ENCODE results near the gene KIAA0586. TPM values are rescaled to one million over a fixed set of nuclear protein-coding genes. Genes with fewer than 3 reads are reported as not detected.

KIAA0586 gene
- polyA plus RNA-seq, 1 of the 3 experiments (the other 2 are of a cell fraction): 7.5 TPM

DNA sequence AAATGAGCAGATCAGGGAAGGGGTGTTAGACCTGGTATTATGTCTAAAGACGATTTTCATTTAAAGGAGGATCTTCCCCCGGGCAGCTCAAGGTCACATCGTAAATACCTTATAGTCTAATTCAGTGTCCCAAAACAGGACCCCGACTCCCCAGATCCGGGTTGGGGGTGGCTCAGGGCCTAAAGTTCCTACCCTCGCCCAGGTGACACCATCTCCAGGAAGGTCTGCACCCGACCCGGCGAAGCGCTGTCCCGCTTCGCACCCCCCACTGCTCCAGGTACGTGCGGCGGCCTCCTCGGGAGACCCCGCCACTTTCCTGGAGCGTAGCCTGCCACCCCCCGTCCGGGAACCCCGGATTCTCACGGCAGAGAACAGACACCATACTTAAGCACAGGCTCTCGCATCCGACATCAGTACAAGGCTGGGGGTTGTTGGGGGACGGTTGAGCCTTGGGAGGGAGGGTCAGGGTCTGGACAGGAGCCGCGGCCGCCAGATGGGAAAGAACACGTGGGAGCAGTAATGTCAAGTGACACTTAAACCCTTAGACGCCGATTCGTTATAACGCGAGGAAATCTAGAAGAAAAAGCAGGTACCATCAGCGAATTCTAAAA is 744 bp upstream of the KIAA0586 start:
- TF ChIP-seq TCF12 (IDR thresholded peaks at IDR 0.05) (0 out of 2 replicates have a peak, but pooled peaks have one; percentile 1), SIN3A (IDR thresholded peaks at IDR 0.05; ENCODE audit: borderline replicate concordance, low read depth, low read length) (peak; percentile 92), TAF1 (IDR thresholded peaks at IDR 0.05; ENCODE audit: borderline replicate concordance, low read depth, low read length) (no peak), SMC3 (IDR thresholded peaks at IDR 0.05; ENCODE audit: low read depth, low read length) (no peak), FOXJ3 (CRISPR knock-in tag; IDR thresholded peaks at IDR 0.05) (no peak), JUND (IDR thresholded peaks at IDR 0.05) (no peak), EP300 (IDR thresholded peaks at IDR 0.05; ENCODE audit: borderline replicate concordance in 1 of 2, low read depth in 1 of 2, low read length in 1 of 2) (no peak), RCOR1 (IDR thresholded peaks at IDR 0.05; ENCODE audit: low read length) (no peak), RAD21 (IDR thresholded peaks at IDR 0.05; ENCODE audit: low read length) (no peak), GABPA (IDR thresholded peaks at IDR 0.05; ENCODE audit: low read depth) (no peak), FOXM1 (IDR thresholded peaks at IDR 0.05; ENCODE audit: low read depth) (no peak), EZH2phosphoT487 (IDR thresholded peaks at IDR 0.05; ENCODE audit: borderline replicate concordance, low read depth) (no peak), POLR2AphosphoS5 (IDR thresholded peaks at IDR 0.05; ENCODE audit: low read depth, low read length) (no peak; the same call in none of the 2 replicates), NFIC (IDR thresholded peaks at IDR 0.05; ENCODE audit: borderline replicate concordance) (no peak), RXRA (IDR thresholded peaks at IDR 0.05; ENCODE audit: borderline replicate concordance, low read depth) (no peak), RFX5 (IDR thresholded peaks at IDR 0.05; ENCODE audit: low read length) (no peak), CHD2 (IDR thresholded peaks at IDR 0.05; ENCODE audit: low read length, partially characterized antibody) (no peak), MXI1 (IDR thresholded peaks at IDR 0.05; ENCODE audit: low read depth, low read length) (peak; percentile 99), NRF1 (IDR thresholded peaks at IDR 0.05; ENCODE audit: low read depth, low read length) (no peak), GATA2 (CRISPR knock-in tag; IDR thresholded peaks at IDR 0.05) (no peak)
- TF ChIP-seq, protein P1, sequence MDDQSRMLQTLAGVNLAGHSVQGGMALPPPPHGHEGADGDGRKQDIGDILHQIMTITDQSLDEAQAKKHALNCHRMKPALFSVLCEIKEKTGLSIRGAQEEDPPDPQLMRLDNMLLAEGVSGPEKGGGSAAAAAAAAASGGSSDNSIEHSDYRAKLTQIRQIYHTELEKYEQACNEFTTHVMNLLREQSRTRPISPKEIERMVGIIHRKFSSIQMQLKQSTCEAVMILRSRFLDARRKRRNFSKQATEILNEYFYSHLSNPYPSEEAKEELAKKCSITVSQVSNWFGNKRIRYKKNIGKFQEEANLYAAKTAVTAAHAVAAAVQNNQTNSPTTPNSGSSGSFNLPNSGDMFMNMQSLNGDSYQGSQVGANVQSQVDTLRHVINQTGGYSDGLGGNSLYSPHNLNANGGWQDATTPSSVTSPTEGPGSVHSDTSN (IDR thresholded peaks at IDR 0.05): no peak
- TF ChIP-seq, protein P2, sequence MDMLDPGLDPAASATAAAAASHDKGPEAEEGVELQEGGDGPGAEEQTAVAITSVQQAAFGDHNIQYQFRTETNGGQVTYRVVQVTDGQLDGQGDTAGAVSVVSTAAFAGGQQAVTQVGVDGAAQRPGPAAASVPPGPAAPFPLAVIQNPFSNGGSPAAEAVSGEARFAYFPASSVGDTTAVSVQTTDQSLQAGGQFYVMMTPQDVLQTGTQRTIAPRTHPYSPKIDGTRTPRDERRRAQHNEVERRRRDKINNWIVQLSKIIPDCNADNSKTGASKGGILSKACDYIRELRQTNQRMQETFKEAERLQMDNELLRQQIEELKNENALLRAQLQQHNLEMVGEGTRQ (IDR thresholded peaks at IDR 0.05; ENCODE audit: borderline replicate concordance, low read depth, low read length): peak; percentile 49; the same call in 1 of the 2 replicates
- TF ChIP-seq, protein P3, sequence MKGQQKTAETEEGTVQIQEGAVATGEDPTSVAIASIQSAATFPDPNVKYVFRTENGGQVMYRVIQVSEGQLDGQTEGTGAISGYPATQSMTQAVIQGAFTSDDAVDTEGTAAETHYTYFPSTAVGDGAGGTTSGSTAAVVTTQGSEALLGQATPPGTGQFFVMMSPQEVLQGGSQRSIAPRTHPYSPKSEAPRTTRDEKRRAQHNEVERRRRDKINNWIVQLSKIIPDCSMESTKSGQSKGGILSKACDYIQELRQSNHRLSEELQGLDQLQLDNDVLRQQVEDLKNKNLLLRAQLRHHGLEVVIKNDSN (IDR thresholded peaks at IDR 0.05; ENCODE audit: borderline replicate concordance, low read depth): peak; percentile 90
- TF ChIP-seq, protein P4, sequence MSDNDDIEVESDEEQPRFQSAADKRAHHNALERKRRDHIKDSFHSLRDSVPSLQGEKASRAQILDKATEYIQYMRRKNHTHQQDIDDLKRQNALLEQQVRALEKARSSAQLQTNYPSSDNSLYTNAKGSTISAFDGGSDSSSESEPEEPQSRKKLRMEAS (IDR thresholded peaks at IDR 0.05; ENCODE audit: low read depth): peak; percentile 99
- H3K4me2 ChIP-seq: peak overlapping the region; percentile 90
- H2AFZ ChIP-seq (ENCODE audit: low read depth): peak overlapping the region; percentile 97
- peak overlapping the region; percentile 91 to 99 for H3K27ac ChIP-seq (ENCODE audit: low read depth in 2 of 2, low read length in 1 of 2)
- peaks cover 0 to 6% of the 10 kb centered on the region in 2 experiments; a peak in 3 of 4 replicates for H3K4me1 ChIP-seq (ENCODE audit: control insufficient read depth in 1 of 2, insufficient read depth in 2 of 2, low read depth in 1 of 2, low read length in 1 of 2)
- under 1% methylated on average over 27 of the region's 35 CpGs for WGBS (ENCODE audit: low lambda C conversion rate)
- peaks cover 66% of the 10 kb centered on the region for H3K79me2 ChIP-seq (ENCODE audit: insufficient read depth)
- no peaks in the 10 kb centered on the region for H3K27me3 ChIP-seq (ENCODE audit: insufficient read depth)
- H3K36me3 ChIP-seq (replicated peaks in 1 of 2; ENCODE audit: control insufficient read depth in 1 of 2, insufficient read depth in 2 of 2, low read length in 1 of 2): peaks cover 7 to 29% of the 10 kb centered on the region in 2 experiments
- peaks cover 19% of the 10 kb centered on the region for H3F3A ChIP-seq (replicated peaks; ENCODE audit: insufficient read depth)
- H3K4me3 ChIP-seq (ENCODE audit: low read depth in 2 of 2, low read length in 1 of 2): peak overlapping the region; percentile 80 to 90
- peak overlapping the region; percentile 90 for H3K9ac ChIP-seq
- no peaks in the 10 kb centered on the region for H3K9me3 ChIP-seq
- no peaks in the 10 kb centered on the region for H3K9me2 ChIP-seq
- H4K20me1 ChIP-seq (ENCODE audit: insufficient read depth): no peaks in the 10 kb centered on the region
- peak; percentile 83 for DNase-seq
- POLR2A ChIA-PET: interaction anchor here (0.6 to 2.3 kb wide), 3 partner anchors 30 to 1058 kb away, joined by 3 to 8 read pairs (median 4); partner anchors contain the start of genes ARID4A, JKAMP and L3HYPDH
- CTCF ChIA-PET: interaction anchor here (5.4 kb wide), 1 partner anchor 31 kb away, joined by 19 read pairs; the partner anchor contains the start of gene TOMM20L
